ENCODE results near the gene CFAP61. TPM values are rescaled to one million over a fixed set of nuclear protein-coding genes. Genes with fewer than 3 reads are reported as not detected.

The CFAP61 gene
- total and polyA plus RNA-seq, 11 donors = 12.1 to 102 (median 41.8) TPM

DNA sequence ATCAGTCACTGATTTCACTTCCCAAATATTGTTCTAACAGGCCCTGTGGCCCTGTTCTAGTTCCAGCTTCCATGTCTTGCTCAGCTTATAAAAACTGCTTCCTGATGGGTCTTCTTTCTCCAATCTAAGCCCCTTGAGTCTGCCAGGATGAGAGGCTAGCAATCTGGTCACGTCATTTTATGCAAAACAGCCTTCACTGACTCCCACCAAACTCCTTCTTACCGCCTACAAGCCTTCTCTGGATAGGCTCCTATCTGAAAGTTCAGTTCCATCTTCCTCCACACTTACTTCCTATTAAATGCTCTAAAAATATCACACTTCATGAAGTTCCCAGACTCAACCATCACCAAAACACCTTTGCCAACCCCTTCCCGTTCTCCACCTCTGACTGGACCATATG lies 15.6 kb upstream of the CFAP61 start:
- intact Hi-C loops (cut with DNase I) = no loop called here
- TF ChIP-seq, protein P1, sequence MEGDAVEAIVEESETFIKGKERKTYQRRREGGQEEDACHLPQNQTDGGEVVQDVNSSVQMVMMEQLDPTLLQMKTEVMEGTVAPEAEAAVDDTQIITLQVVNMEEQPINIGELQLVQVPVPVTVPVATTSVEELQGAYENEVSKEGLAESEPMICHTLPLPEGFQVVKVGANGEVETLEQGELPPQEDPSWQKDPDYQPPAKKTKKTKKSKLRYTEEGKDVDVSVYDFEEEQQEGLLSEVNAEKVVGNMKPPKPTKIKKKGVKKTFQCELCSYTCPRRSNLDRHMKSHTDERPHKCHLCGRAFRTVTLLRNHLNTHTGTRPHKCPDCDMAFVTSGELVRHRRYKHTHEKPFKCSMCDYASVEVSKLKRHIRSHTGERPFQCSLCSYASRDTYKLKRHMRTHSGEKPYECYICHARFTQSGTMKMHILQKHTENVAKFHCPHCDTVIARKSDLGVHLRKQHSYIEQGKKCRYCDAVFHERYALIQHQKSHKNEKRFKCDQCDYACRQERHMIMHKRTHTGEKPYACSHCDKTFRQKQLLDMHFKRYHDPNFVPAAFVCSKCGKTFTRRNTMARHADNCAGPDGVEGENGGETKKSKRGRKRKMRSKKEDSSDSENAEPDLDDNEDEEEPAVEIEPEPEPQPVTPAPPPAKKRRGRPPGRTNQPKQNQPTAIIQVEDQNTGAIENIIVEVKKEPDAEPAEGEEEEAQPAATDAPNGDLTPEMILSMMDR (IDR thresholded peaks at IDR 0.05) = no peak
- TF ChIP-seq POLR2A (IDR thresholded peaks at IDR 0.05) = no peak
- Histone ChIP-seq H3K9me3 (no peaks in the 10 kb centered on the region), H3K4me3 (no peak overlapping the region), H3K27ac (no peak overlapping the region), H3K27me3 (no peaks in the 10 kb centered on the region), H3K36me3 (peaks cover 0 to 100% (median 99%) of the 10 kb centered on the region in 9 donors), H3K4me1 (no peaks in the 10 kb centered on the region)
- WGBS, 4 donors = 90 to 92% (median 90%) methylated on average over 3 of the region's 3 CpGs
- DNase-seq (no peak), ATAC-seq (peak in 1 of 4 donors; percentile 20)

DNA sequence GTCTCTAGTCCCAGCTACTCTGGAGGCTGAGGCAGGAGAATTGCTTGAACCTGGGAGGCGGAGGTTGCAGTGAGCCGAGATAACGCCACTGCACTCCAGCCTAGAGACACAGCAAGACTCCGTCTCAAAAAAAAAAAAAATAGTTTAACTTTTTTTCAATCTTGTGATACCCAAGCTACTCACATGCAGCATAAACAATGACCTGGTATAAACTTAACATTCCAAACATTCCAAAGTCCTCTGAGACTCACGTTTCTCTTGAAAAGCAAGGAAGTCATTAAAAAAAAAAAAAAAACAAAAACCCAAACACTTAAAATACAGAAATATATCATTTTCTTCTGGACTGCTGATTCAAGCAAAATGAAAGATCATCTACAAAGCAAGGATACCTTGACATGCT lies 14.4 kb upstream of the CFAP61 start:
- Histone ChIP-seq H3K4me1 (no peaks in the 10 kb centered on the region), H3K4me3 (no peak overlapping the region), H3K27ac (no peak overlapping the region), H3K36me3 (peaks cover 0 to 100% (median 99%) of the 10 kb centered on the region in 9 donors), H3K9me3 (no peaks in the 10 kb centered on the region), H3K27me3 (no peaks in the 10 kb centered on the region)
- intact Hi-C loops (cut with DNase I) = no loop called here
- no peak for TF ChIP-seq POLR2A (IDR thresholded peaks at IDR 0.05)
- ATAC-seq (no peak), DNase-seq (no peak)
- 54 to 68% (median 58%) methylated on average over 5 of the region's 5 CpGs for WGBS, 4 donors

DNA sequence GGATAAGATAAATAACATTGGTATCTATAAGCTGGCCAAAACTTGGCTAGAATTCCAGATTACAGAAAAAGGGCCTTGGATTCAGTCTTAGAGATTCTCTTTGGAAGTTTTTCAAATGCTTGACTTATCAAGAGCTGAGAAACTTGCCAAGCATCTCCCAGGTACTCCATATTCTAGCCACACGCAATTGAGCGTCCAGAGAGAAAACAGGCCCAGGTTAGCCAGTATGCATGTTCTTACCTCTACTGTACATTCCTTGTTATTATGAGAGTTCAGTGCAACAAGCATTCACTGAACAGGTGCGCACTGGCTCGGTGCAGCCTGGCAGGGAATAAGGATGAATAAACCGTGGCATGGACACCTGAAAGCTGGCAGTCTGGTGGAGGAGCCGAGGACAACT lies 13.7 kb upstream of the CFAP61 start:
- Histone ChIP-seq H3K4me3 (no peak overlapping the region), H3K27me3 (no peaks in the 10 kb centered on the region), H3K27ac (no peak overlapping the region), H3K9me3 (no peaks in the 10 kb centered on the region), H3K36me3 (peaks cover 0 to 100% (median 99%) of the 10 kb centered on the region in 9 donors), H3K4me1 (no peaks in the 10 kb centered on the region)
- intact Hi-C loops (cut with DNase I) = no loop called here
- DNase-seq (no peak), ATAC-seq (no peak)
- 92 to 97% (median 94%) methylated on average over 6 of the region's 6 CpGs for WGBS, 4 donors
- TF ChIP-seq POLR2A (IDR thresholded peaks at IDR 0.05) = no peak
- TF ChIP-seq, protein P1 (IDR thresholded peaks at IDR 0.05) = no peak

GRCh38 chr20:20039752-20040387 lies 12.5 kb upstream of the CFAP61 start:
- Histone ChIP-seq H3K4me1 (no peaks in the 10 kb centered on the region), H3K36me3 (peaks cover 0 to 100% (median 100%) of the 10 kb centered on the region in 9 donors), H3K27ac (no peak overlapping the region), H3K9me3 (no peaks in the 10 kb centered on the region), H3K4me3 (no peak overlapping the region), H3K27me3 (no peaks in the 10 kb centered on the region)
- no peak for DNase-seq
- intact Hi-C loops (cut with DNase I) = no loop called here
- ATAC-seq = no peak
- TF ChIP-seq POLR2A (IDR thresholded peaks at IDR 0.05) = no peak
- TF ChIP-seq, protein P1 (IDR thresholded peaks at IDR 0.05) = no peak
- 94 to 97% (median 96%) methylated on average over 6 of the region's 6 CpGs for WGBS, 4 donors

DNA sequence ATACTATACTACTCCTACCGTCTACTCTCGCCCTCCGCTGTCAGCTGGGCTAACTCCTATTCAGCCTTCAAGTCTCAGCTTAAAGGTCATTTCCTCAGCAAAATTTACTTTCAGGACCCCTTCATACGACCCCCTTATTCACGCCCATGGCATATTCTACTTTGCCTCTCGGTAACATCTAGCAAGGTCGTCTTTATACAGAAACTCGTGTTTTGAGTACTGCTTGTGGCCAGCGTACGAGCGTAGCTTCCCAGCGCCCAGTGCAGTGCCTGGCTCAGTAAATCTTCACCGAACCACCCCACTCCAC lies 612 bp upstream of the CFAP61 start:
- Histone ChIP-seq H3K4me3 (peak overlapping the region; percentile 67 to 99 (median 88)), H3K27me3 (no peaks in the 10 kb centered on the region), H3K36me3 (peaks cover 0 to 39% (median 39%) of the 10 kb centered on the region in 9 donors), H3K27ac (peak overlapping the region in 10 of 12 donors; percentile 73 to 83 (median 80)), H3K9me3 (no peaks in the 10 kb centered on the region), H3K4me1 (peaks cover 0 to 20% (median 12%) of the 10 kb centered on the region in 12 donors)
- intact Hi-C loops (cut with DNase I) = loop anchor here in 4 of 10 donors (2.0 to 5.0 kb wide), 2 partner anchors 34 to 357 kb away; partner anchors contain the start of gene NAA20 (in 3 of the 4)
- DNase-seq (no peak), ATAC-seq (peak in 1 of 4 donors; percentile 5)
- TF ChIP-seq POLR2A (IDR thresholded peaks at IDR 0.05) = no peak
- TF ChIP-seq, protein P1 (IDR thresholded peaks at IDR 0.05) = no peak
- WGBS, 4 donors = 2 to 5% (median 3%) methylated on average over 11 to 13 of the region's 13 CpGs

All from heart left ventricle (tissue), 16 donors.